Sigmoid colon (tissue), 7 donors: Measurements from ENCODE around the gene LRRC8A. TPM values are rescaled to one million over a fixed set of nuclear protein-coding genes. Genes with fewer than 3 reads are reported as not detected.

Experiments
- DNase-seq: peaks from one replicate; pipeline ENCODE4 v3.0.0-alpha.2; 2019
- H3K27ac ChIP-seq, 4 donors: fragments of 200-600 bp; sonication (generic); one replicate each; pipeline ENCODE4 v1.5.1; 2016 to 2019; ENCODE audit warnings: mild to moderate bottlenecking in 1 of 4
- H3K27me3 ChIP-seq, 3 donors: fragments of 200-600 bp; sonication (generic); one replicate each; pipeline ENCODE4 v1.5.1; 2019; ENCODE audit warnings: mild to moderate bottlenecking in 1 of 3
- H3K36me3 ChIP-seq, 4 donors: fragments of 200-600 bp; sonication (generic); one replicate each; pipeline ENCODE4 v1.5.1; 2016 to 2019
- H3K4me1 ChIP-seq, 4 donors: fragments of 200-600 bp; sonication (generic); one replicate each; pipeline ENCODE4 v1.5.1; 2017 to 2019
- H3K4me3 ChIP-seq, 4 donors: fragments of 200-600 bp; sonication (generic); one replicate each; pipeline ENCODE4 v1.5.1; 2017 to 2019; ENCODE audit warnings: mild to moderate bottlenecking in 2 of 4, moderate library complexity in 1 of 4
- H3K9me3 ChIP-seq, 4 donors: fragments of 200-600 bp in 3 of 4; sonication (generic) in 3 of 4; one replicate each; pipeline versions ENCODE4 v1.5.1 to v1.6.1; 2013 to 2019
- EP300 ChIP-seq, 4 donors: sonication (generic); formaldehyde crosslinking; IDR thresholded peaks; one replicate each; pipeline ENCODE4 v1.6.1; 2017; ENCODE audit warnings: antibody characterized with exemption in 4 of 4
- POLR2A ChIP-seq, 2 donors: fragments of 450-650 bp; IDR thresholded peaks; one replicate each; pipeline ENCODE4 v1.6.1; 2016; ENCODE audit warnings: antibody characterized with exemption in 2 of 2, mild to moderate bottlenecking in 2 of 2, moderate library complexity in 2 of 2
- POLR2AphosphoS5 ChIP-seq, 4 donors: sonication (generic); formaldehyde crosslinking; IDR thresholded peaks; one replicate each; pipeline ENCODE4 v1.6.1; 2017; ENCODE audit warnings: antibody characterized with exemption in 4 of 4
- WGBS, 2 donors: extraction: QIAGEN DNeasy Blood & Tissue Kit; methylation state at CpG; one replicate each; pipeline ENCODE4 v1.1.7; 2013; 5-methylcytosine and 5-hydroxymethylcytosine counted together
- intact Hi-C: fragments of 100-400 bp; cut with DNase I; formaldehyde crosslinking; loops from one replicate; pipeline ENCODE4 v1.15.1; 2023
- polyA plus RNA-seq, 3 donors: library from polyadenylated mRNA; stranded (reverse); fragments of 200-250 nt; gene quantifications; one replicate each; pipeline ENCODE4 v1.2.3, GENCODE V29; 2013
- total RNA-seq, 4 donors: library from RNA; depleted of rRNA; stranded (reverse); fragments of >200 nt; gene quantifications; one replicate each; pipeline ENCODE4 v1.1.0, GENCODE V29; 2016
- TF ChIP-seq, protein P1 (sequence below), 4 experiments: fragments of 450-650 bp in 3 of 4; fragments of 200-600 bp in 1 of 4; IDR thresholded peaks; one replicate each; pipeline ENCODE4 v1.5.1; 2016 to 2019; ENCODE audit warnings: antibody characterized with exemption in 4 of 4, mild to moderate bottlenecking in 3 of 4, moderate library complexity in 2 of 4
- donor health status: healthy with polysubstance abuse.
- donor health status: Bipolar disorder and iron deficiency.
- donor health status: healthy.

Gene LRRC8A
- total and polyA plus RNA-seq, 7 donors = 4.8 to 59.5 (median 26.0) TPM

GRCh38 chr9:128923493-128923883 is 41.6 kb downstream of the LRRC8A start:
- peak overlapping the region in 2 of 4 donors; percentile 88 for H3K27ac ChIP-seq

DNA sequence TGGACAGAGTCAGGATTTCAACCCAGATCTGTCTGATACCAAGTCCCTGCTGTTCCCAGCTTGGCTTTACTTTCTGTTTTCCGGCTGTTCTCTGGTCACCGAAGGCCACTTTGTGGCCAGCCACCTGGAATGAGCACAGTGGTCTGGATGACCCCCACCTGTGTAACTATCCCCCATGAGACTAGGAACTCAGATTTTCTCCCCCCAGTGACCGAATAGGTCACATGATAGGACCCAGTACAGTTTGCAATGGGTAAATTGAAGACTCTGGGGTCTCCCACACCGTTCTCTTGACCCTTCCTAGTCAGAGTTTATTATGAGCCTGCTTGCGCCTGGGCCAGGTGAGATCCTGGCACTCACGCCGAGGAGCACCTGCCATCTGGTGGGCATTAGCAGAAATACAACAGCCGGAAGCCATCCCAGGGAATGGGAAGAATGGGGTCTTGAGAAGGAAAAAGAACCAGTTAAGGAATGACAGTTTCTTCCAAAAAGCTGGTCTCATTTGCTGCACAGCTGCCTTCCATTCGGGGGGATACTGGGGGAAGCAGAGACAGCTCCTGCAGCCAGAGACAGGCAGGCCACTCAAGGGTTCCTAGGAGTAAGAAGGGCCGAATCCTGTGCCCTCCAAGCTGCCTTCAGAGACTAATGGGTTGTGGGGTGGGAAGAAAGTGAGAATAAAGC is 45.9 kb downstream of the LRRC8A start:
- DNase-seq = no peak
- no peaks in the 10 kb centered on the region for H3K27me3 ChIP-seq
- no peak overlapping the region for H3K27ac ChIP-seq
- 24 to 38% methylated on average over 10 of the region's 10 CpGs for WGBS, 2 donors
- H3K4me1 ChIP-seq = peaks cover 0 to 12% (median 5%) of the 10 kb centered on the region in 4 donors
- no peaks in the 10 kb centered on the region for H3K9me3 ChIP-seq
- no peaks in the 10 kb centered on the region for H3K36me3 ChIP-seq
- TF ChIP-seq EP300 (IDR thresholded peaks at IDR 0.05) = no peak
- TF ChIP-seq, protein P1, sequence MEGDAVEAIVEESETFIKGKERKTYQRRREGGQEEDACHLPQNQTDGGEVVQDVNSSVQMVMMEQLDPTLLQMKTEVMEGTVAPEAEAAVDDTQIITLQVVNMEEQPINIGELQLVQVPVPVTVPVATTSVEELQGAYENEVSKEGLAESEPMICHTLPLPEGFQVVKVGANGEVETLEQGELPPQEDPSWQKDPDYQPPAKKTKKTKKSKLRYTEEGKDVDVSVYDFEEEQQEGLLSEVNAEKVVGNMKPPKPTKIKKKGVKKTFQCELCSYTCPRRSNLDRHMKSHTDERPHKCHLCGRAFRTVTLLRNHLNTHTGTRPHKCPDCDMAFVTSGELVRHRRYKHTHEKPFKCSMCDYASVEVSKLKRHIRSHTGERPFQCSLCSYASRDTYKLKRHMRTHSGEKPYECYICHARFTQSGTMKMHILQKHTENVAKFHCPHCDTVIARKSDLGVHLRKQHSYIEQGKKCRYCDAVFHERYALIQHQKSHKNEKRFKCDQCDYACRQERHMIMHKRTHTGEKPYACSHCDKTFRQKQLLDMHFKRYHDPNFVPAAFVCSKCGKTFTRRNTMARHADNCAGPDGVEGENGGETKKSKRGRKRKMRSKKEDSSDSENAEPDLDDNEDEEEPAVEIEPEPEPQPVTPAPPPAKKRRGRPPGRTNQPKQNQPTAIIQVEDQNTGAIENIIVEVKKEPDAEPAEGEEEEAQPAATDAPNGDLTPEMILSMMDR (IDR thresholded peaks at IDR 0.05) = peak; percentile 83 to 88 (median 86)
- TF ChIP-seq POLR2A (IDR thresholded peaks at IDR 0.05) = no peak
- peak in 1 of 4 donors; percentile 24 for TF ChIP-seq POLR2AphosphoS5 (IDR thresholded peaks at IDR 0.05)
- H3K4me3 ChIP-seq = no peak overlapping the region
- intact Hi-C loops = loop anchor here (1.0 kb wide), 1 partner anchor 65 kb away; no protein-coding TSS in a partner anchor

More at GRCh38 chr9:128923493-128923883, 41.6 kb downstream of the LRRC8A start:
- intact Hi-C loops = loop anchor here (2.0 kb wide), 1 partner anchor 43 kb away; the partner anchor contains the start of gene KYAT1
- Histone ChIP-seq H3K36me3 (peaks cover 0 to 4% (median 0%) of the 10 kb centered on the region in 4 donors), H3K27me3 (no peaks in the 10 kb centered on the region), H3K4me3 (no peak overlapping the region), H3K9me3 (no peaks in the 10 kb centered on the region), H3K4me1 (peaks cover 0 to 50% (median 41%) of the 10 kb centered on the region in 4 donors)
- no peak for DNase-seq
- no peak for TF ChIP-seq EP300 (IDR thresholded peaks at IDR 0.05)
- no peak for TF ChIP-seq POLR2AphosphoS5 (IDR thresholded peaks at IDR 0.05)
- TF ChIP-seq, protein P1 (IDR thresholded peaks at IDR 0.05) = no peak
- TF ChIP-seq POLR2A (IDR thresholded peaks at IDR 0.05) = no peak
- WGBS, 2 donors = 89 to 94% methylated on average over 6 of the region's 6 CpGs

- intact Hi-C loops = loop anchor here (1.0 kb wide), 1 partner anchor 65 kb away; no protein-coding TSS in a partner anchor
- DNase-seq = no peak
- Histone ChIP-seq H3K4me3 (no peak overlapping the region), H3K36me3 (peaks cover 0 to 3% (median 0%) of the 10 kb centered on the region in 4 donors), H3K27me3 (no peaks in the 10 kb centered on the region), H3K9me3 (no peaks in the 10 kb centered on the region), H3K4me1 (peaks cover 0 to 5% (median 2%) of the 10 kb centered on the region in 4 donors), H3K27ac (no peak overlapping the region)
- no peak for TF ChIP-seq POLR2AphosphoS5 (IDR thresholded peaks at IDR 0.05)
- TF ChIP-seq, protein P1 (IDR thresholded peaks at IDR 0.05) = no peak
- TF ChIP-seq POLR2A (IDR thresholded peaks at IDR 0.05) = no peak
- TF ChIP-seq EP300 (IDR thresholded peaks at IDR 0.05) = no peak
- 72 to 74% methylated on average over 2 of the region's 2 CpGs for whole genome bisulfite sequencing, 2 donors
Observed at GRCh38 chr9:128928624-128929023, 46.7 kb downstream of the LRRC8A start.

DNA sequence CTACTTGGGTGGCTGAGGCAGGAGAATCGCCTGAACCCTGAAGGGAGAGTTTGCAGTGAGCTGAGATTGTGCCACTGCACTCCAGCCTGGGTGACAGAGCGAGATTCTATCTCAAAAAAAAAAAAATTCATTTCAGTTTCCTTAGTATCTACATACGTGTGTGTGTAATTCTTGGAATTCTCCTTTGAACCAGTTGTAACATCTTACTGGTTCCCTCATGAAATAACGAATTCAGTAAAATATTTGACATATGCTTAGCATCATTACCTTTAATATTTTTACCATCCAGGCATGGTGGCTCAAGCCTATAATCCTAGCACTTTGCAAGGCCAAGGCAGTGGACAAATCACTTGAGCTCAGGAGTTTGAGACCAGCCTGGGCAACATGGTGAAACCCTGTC is 47.6 kb downstream of the LRRC8A start:
- Histone ChIP-seq H3K36me3 (peaks cover 0 to 8% (median 0%) of the 10 kb centered on the region in 4 donors), H3K27ac (no peak overlapping the region), H3K9me3 (no peaks in the 10 kb centered on the region), H3K4me1 (peaks cover 0 to 5% (median 2%) of the 10 kb centered on the region in 4 donors), H3K4me3 (no peak overlapping the region), H3K27me3 (no peaks in the 10 kb centered on the region)
- TF ChIP-seq EP300 (IDR thresholded peaks at IDR 0.05) (no peak), POLR2AphosphoS5 (IDR thresholded peaks at IDR 0.05) (no peak), POLR2A (IDR thresholded peaks at IDR 0.05) (no peak)
- TF ChIP-seq, protein P1 (IDR thresholded peaks at IDR 0.05) = no peak
- 82 to 90% methylated on average over 4 of the region's 4 CpGs for WGBS, 2 donors
- intact Hi-C loops = no loop called here
- DNase-seq = no peak
